CD8-positive, alpha-beta memory T cell (primary cell): ENCODE data around the gene NHLRC2. TPM values are rescaled to one million over a fixed set of nuclear protein-coding genes. Genes with fewer than 3 reads are reported as not detected.
"Not testable (repeated sequence)": the region's sequence is repeated elsewhere in the genome, so short reads cannot be mapped to it uniquely, and the experiment has no call there.

Source experiments
- CTCF ChIA-PET: fragments of 350-600 bp; sonication (Branson Sonifier 250); formaldehyde crosslinking; loops from one replicate; lab custom pipeline; 2021; ENCODE audit warnings: antibody characterized with exemption; lab: Charles Lee
- POLR2A ChIA-PET: fragments of 350-600 bp; sonication (Branson Sonifier 250); formaldehyde crosslinking; loops from one replicate; lab custom pipeline; 2021; ENCODE audit warnings: antibody characterized with exemption; lab: Charles Lee
- DNase-seq, 5 donors: peaks; one replicate each; pipeline versions ENCODE4 v3.0.0 to v3.0.0-alpha.2; 2020 to 2022; ENCODE audit warnings: mixed read lengths in 1 of 5
- H3K27ac ChIP-seq: one replicate; pipeline ENCODE4 v1.7.0; 2013; ENCODE audit warnings: low read depth, mild to moderate bottlenecking, low read length, moderate library complexity
- H3K27me3 ChIP-seq: 2 replicates; pipeline ENCODE4 v1.7.0; 2013; ENCODE audit warnings: low read length, mild to moderate bottlenecking; ENCODE audit not compliant: insufficient read depth, poor library complexity, severe bottlenecking
- H3K36me3 ChIP-seq: 2 replicates; pipeline ENCODE4 v1.7.0; 2013; ENCODE audit warnings: mild to moderate bottlenecking, low read length, moderate library complexity; ENCODE audit not compliant: insufficient read depth
- H3K4me1 ChIP-seq: 2 replicates; pipeline ENCODE4 v1.7.0; 2013; ENCODE audit warnings: mild to moderate bottlenecking, low read length, moderate library complexity; ENCODE audit not compliant: insufficient read depth
- H3K4me3 ChIP-seq: 2 replicates; pipeline ENCODE4 v1.7.0; 2013; ENCODE audit warnings: mild to moderate bottlenecking, low read length
- H3K9me3 ChIP-seq: 2 replicates; pipeline ENCODE4 v1.7.0; 2013; ENCODE audit warnings: mild to moderate bottlenecking, low read length
- H3K27ac Mint-ChIP-seq, 8 donors: one replicate each; pipeline ENCODE4 v1.8.0; 2020 to 2021; ENCODE audit warnings: mixed read lengths in 8 of 8, mild to moderate bottlenecking in 6 of 8, inconsistent platforms in 3 of 8, moderate library complexity in 3 of 8
- H3K27me3 Mint-ChIP-seq, 2 donors: one replicate each; pipeline ENCODE4 v1.8.0; 2020 to 2021; ENCODE audit warnings: mixed read lengths in 2 of 2, mild to moderate bottlenecking in 1 of 2, moderate library complexity in 1 of 2
- H3K36me3 Mint-ChIP-seq, 3 donors: one replicate each; pipeline ENCODE4 v1.8.0; 2020 to 2021; ENCODE audit warnings: mixed read lengths in 3 of 3, inconsistent platforms in 1 of 3, mild to moderate bottlenecking in 1 of 3
- H3K4me1 Mint-ChIP-seq, 3 donors: one replicate each; pipeline ENCODE4 v1.8.0; 2020 to 2021; ENCODE audit warnings: mixed read lengths in 3 of 3, inconsistent platforms in 1 of 3, mild to moderate bottlenecking in 1 of 3
- H3K4me3 Mint-ChIP-seq, 7 donors: one replicate each; pipeline ENCODE4 v1.8.0; 2020 to 2021; ENCODE audit warnings: mixed read lengths in 7 of 7, mild to moderate bottlenecking in 6 of 7, moderate library complexity in 4 of 7, inconsistent platforms in 2 of 7
- H3K9me3 Mint-ChIP-seq, 5 donors: one replicate each; pipeline ENCODE4 v1.8.0; 2020 to 2022; ENCODE audit warnings: mixed read lengths in 5 of 5, mild to moderate bottlenecking in 3 of 5, moderate library complexity in 2 of 5, inconsistent platforms in 1 of 5
- polyA plus RNA-seq: library from polyadenylated mRNA; unstranded; fragments of 300-500 nt; fragmentation: Illumina TruSeq; gene quantifications from one replicate; pipeline ENCODE4 v1.2.3, GENCODE V29; 2021
- total RNA-seq, 2 experiments: library from RNA; stranded (reverse); gene quantifications; one replicate each; pipeline ENCODE4 v1.2.3, GENCODE V29; 2021

NHLRC2 gene, protein sequence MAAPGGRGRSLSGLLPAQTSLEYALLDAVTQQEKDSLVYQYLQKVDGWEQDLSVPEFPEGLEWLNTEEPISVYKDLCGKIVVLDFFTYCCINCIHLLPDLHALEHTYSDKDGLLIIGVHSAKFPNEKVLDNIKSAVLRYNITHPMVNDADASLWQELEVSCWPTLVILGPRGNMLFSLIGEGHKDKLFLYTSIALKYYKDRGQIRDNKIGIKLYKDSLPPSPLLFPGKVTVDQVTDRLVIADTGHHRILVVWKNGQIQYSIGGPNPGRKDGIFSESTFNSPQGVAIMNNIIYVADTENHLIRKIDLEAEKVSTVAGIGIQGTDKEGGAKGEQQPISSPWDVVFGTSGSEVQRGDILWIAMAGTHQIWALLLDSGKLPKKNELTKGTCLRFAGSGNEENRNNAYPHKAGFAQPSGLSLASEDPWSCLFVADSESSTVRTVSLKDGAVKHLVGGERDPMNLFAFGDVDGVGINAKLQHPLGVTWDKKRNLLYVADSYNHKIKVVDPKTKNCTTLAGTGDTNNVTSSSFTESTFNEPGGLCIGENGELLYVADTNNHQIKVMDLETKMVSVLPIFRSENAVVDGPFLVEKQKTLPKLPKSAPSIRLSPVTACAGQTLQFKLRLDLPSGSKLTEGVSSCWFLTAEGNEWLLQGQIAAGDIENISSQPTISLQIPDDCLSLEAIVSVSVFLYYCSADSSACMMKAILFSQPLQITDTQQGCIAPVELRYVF
- total RNA-seq (10 to 100 TPM; 30.8 to 33.1 TPM), polyA plus RNA-seq (7.3 TPM)

DNA sequence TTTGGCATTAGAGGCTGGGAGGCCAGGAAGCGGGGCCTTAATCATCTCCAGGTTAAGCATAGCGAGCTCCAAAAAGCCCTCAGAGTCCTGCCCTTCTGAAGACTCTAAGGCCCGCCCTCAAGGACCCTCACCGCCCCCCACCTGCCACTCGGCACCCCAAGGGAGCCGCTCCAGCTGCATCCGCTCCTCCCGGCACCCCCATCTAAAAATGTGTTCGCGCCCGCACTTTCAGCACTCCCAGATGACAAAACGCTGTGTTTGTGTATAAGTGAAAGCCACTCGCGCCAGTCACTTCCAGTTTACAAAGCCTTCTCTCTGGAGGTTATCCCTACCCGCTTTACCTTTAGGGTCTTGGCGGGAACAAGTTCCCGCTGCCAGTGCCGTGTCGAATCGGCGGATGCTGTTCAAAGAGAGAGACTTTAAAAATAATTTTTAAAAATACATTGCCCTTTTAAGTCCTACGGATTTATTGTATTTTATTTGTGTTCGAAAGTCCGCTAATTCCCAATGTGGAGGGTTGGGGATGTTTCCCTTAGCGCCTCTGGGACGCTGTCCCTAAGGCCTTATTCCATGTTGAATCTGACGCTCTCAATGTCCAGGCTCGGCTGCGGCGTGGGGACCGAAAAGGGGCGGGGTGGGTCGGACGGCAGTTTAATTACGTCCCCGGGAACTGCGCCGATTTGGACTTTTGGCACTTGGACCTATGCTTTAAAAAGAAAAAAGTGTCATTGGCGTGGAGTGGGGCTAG lies at the start of gene NHLRC2, which contains the start of gene DCLRE1A:
Gene NHLRC2 (plus strand): TSS at position 649 of the 748 bp plus-strand sequence. CDS start 212 bp downstream, outside the sequence.
Gene DCLRE1A (minus strand): TSS at position 70 of the 748 bp plus-strand sequence. CDS start 900 bp downstream, outside the sequence.
- H3K4me1 ChIP-seq, result peaks cover 33% of the 10 kb centered on the region

DNA sequence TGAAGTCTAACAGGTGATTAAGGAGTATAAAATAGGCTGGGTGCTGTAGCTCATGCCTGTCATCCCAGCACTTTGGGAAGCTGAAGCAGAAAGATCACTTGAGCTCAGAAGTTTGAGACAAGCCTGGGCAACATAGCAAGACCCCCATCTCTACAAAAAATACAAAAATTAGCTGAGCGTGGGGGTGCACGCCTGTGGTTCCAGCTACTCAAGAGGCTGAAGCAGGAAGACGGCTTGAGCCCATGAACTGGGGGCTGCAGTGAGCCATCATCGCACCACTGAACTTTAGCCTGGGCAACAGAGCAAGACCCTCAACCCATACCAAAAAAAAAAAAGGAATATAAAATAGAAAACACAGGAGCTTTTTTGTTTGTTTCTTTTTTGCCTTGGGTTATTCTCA lies 48.0 kb upstream of the NHLRC2 start:
- DNase-seq, result no peak
- POLR2A ChIA-PET, result no interaction called here
- H3K27me3 Mint-ChIP-seq, result peaks cover 14 to 38% of the 10 kb centered on the region in 2 donors

More for the DNA sequence above, at the start of gene NHLRC2, which contains the start of gene DCLRE1A:
- CTCF ChIA-PET, result no interaction called here
- Histone ChIP-seq H3K4me3 (peak within 1 kb of the TSS; percentile 91), H3K27ac (peak within 1 kb of the TSS; percentile 88), H3K27me3 (no peaks in the 10 kb centered on the region), H3K9me3 (no peaks in the 10 kb centered on the region), H3K36me3 (no peaks in the 10 kb centered on the region)
- Mint-ChIP-seq H3K27ac (peak within 1 kb of the TSS; percentile 82 to 98 (median 96)), H3K36me3 (peaks cover under 1 to 21% (median 3%) of the 10 kb centered on the region in 3 donors), H3K4me3 (peak within 1 kb of the TSS; percentile 95 to 100 (median 98)), H3K27me3 (no peaks in the 10 kb centered on the region), H3K4me1 (peaks cover 56 to 83% (median 72%) of the 10 kb centered on the region in 3 donors), H3K9me3 (no peaks in the 10 kb centered on the region)
- POLR2A ChIA-PET, result no interaction called here
- peak; percentile 38 to 70 (median 49) for DNase-seq

DNA sequence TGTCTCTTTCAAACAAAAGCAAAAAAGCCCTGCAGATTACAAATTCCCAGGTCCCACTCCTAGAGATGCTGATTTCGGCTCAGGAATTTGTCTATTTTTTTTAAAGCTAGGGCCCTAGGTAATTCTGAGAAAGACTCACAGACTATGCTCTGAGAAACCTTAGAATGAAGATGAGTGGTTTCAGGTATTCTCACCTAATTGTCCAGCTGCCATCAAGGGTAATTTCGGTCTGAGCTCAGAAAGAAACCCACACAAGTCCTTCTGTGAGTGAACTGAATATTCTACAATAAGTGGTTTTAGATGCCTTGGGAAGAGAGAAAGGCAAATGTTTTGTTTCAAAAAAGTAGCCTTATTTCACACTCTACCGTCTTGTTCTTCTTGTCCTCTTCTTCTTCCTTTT lies 46.3 kb upstream of the NHLRC2 start:
- Mint-ChIP-seq H3K4me1 (no peaks in the 10 kb centered on the region), H3K27ac (peak overlapping the region in 1 of 8 donors; percentile 2), H3K4me3 (no peak overlapping the region), H3K36me3 (no peaks in the 10 kb centered on the region), H3K27me3 (peaks cover 14 to 38% of the 10 kb centered on the region in 2 donors), H3K9me3 (peaks cover 0 to 2% (median 0%) of the 10 kb centered on the region in 5 donors)
- H3K36me3 ChIP-seq, result no peaks in the 10 kb centered on the region
- CTCF ChIA-PET, result no interaction called here
- H3K27me3 ChIP-seq, result no peaks in the 10 kb centered on the region
- POLR2A ChIA-PET, result no interaction called here
- H3K4me1 ChIP-seq, result no peaks in the 10 kb centered on the region
- no peak overlapping the region for H3K4me3 ChIP-seq
- DNase-seq, result no peak
- H3K9me3 ChIP-seq, result no peaks in the 10 kb centered on the region
- H3K27ac ChIP-seq, result no peak overlapping the region

More for the DNA sequence above, 48.0 kb upstream of the NHLRC2 start:
- Histone ChIP-seq H3K27me3 (no peaks in the 10 kb centered on the region), H3K27ac (no peak overlapping the region), H3K4me3 (no peak overlapping the region), H3K4me1 (no peaks in the 10 kb centered on the region), H3K36me3 (no peaks in the 10 kb centered on the region), H3K9me3 (no peaks in the 10 kb centered on the region)
- peaks cover 0 to 2% (median 0%) of the 10 kb centered on the region in 5 donors for H3K9me3 Mint-ChIP-seq
- H3K27ac Mint-ChIP-seq, result no peak overlapping the region
- no peaks in the 10 kb centered on the region for H3K36me3 Mint-ChIP-seq
- CTCF ChIA-PET, result interaction anchor here (1.3 kb wide), 1 partner anchor 10 kb away, joined by 5 read pairs; no protein-coding TSS in a partner anchor
- H3K4me3 Mint-ChIP-seq, result no peak overlapping the region
- H3K4me1 Mint-ChIP-seq, result no peaks in the 10 kb centered on the region

DNA sequence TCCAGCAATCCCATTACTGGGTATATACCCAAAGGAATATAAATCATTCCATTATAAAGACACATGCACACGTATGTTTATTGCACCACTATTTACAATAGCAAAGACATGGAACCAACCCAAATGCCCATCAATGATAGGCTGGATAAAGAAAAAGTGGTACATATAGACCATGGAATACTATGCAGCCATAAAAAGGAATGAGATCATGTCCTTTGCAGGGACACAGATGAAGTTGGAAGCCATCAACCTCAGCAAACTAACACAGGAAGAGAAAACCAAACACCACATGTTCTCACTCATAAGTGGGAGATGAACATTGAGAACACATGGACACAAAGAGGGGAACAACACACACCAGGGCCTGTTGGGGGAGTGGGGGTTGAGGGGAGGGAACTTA lies 39.8 kb upstream of the NHLRC2 start:
- H3K27ac ChIP-seq, H3K36me3 Mint-ChIP-seq, H3K4me3 Mint-ChIP-seq, CTCF ChIA-PET, H3K36me3 ChIP-seq, POLR2A ChIA-PET, DNase-seq, H3K27me3 ChIP-seq, H3K4me1 ChIP-seq, H3K9me3 Mint-ChIP-seq, H3K4me3 ChIP-seq, H3K4me1 Mint-ChIP-seq, H3K9me3 ChIP-seq, H3K27ac Mint-ChIP-seq: not testable (repeated sequence)
- H3K27me3 Mint-ChIP-seq, result peaks cover 2 to 15% of the 10 kb centered on the region in 2 donors

DNA sequence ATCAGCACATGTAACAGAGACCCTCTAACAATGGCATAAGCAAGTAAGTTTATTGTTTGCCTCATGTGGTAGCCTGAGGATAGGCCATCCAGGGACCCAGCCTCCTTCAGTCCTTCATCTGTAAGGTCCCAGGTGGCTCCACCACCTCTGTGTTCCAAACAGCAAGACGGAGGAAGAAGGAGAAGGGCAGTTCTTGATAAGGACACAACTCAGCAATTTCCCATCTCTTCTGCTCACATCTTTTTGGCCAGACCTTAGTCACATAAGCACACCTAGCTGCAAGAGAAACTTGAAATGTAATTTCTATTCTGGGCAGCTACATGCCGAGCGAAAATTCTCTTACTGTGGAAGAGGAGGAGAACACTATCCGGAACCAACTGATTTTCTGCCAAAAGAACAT lies 34.5 kb upstream of the NHLRC2 start:
- no peaks in the 10 kb centered on the region for H3K36me3 ChIP-seq
- Mint-ChIP-seq H3K36me3 (no peaks in the 10 kb centered on the region), H3K4me1 (no peaks in the 10 kb centered on the region), H3K9me3 (no peaks in the 10 kb centered on the region), H3K27me3 (peaks cover 2 to 16% of the 10 kb centered on the region in 2 donors), H3K4me3 (no peak overlapping the region), H3K27ac (peak overlapping the region in 1 of 8 donors; percentile 85)
- ChIA-PET CTCF (no interaction called here), POLR2A (interaction anchor here (0.6 kb wide), 1 partner anchor 852 kb away, joined by 6 read pairs; no protein-coding TSS in a partner anchor)
- no peaks in the 10 kb centered on the region for H3K27me3 ChIP-seq
- no peak overlapping the region for H3K27ac ChIP-seq
- H3K4me1 ChIP-seq, result no peaks in the 10 kb centered on the region
- no peak overlapping the region for H3K4me3 ChIP-seq
- no peaks in the 10 kb centered on the region for H3K9me3 ChIP-seq
- no peak for DNase-seq

DNA sequence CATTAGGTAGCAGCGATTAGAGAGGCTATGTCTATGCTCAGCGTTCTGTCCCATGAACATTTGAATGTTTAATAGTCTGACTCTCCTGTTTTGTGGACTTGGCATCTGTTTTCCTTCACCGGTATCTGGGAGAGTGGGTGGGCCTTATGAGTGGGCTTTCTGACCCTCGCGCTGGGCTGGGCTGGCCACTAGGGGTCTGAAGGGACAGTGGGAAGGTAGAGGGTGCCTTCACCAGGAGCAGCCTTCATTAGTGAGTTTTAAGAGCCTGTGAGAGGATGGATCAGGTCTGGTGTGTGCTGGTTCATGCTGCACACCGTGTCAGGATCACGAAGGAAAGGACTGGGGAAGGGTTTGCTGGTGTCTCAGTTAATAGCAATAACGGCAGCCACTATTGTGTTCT lies 34.0 kb upstream of the NHLRC2 start:
- Histone ChIP-seq H3K9me3 (no peaks in the 10 kb centered on the region), H3K4me3 (no peak overlapping the region), H3K4me1 (no peaks in the 10 kb centered on the region), H3K27ac (no peak overlapping the region), H3K27me3 (no peaks in the 10 kb centered on the region), H3K36me3 (no peaks in the 10 kb centered on the region)
- Mint-ChIP-seq H3K36me3 (no peaks in the 10 kb centered on the region), H3K27me3 (peaks cover 2 to 16% of the 10 kb centered on the region in 2 donors), H3K4me1 (no peaks in the 10 kb centered on the region), H3K4me3 (no peak overlapping the region), H3K9me3 (no peaks in the 10 kb centered on the region), H3K27ac (peak overlapping the region in 1 of 8 donors; percentile 85)
- DNase-seq, result no peak
- ChIA-PET POLR2A (no interaction called here), CTCF (no interaction called here)

DNA sequence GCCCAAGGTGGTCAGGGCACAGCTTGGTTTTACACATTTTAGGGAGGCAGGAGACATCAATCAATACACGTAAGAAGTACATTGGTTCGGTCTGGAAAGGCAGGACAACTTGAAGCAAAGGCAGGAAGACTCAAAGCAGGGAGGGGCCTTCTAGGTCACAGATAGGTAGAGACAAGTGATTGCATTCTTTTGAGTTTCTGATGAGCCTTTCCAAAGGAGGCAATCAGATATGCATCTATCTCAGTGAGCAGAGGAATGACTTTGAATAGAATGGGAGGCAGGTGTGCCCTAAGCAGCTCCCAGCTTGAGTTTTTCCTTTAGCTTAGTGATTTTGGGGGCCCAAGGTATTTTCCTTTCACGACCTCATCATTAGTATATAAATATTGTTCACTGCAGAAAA lies 33.2 kb upstream of the NHLRC2 start:
- CTCF ChIA-PET, H3K36me3 Mint-ChIP-seq, H3K27ac ChIP-seq, H3K9me3 Mint-ChIP-seq, H3K4me1 Mint-ChIP-seq, H3K4me3 Mint-ChIP-seq, H3K27ac Mint-ChIP-seq, H3K9me3 ChIP-seq, H3K36me3 ChIP-seq, H3K27me3 ChIP-seq, H3K4me1 ChIP-seq, H3K4me3 ChIP-seq, POLR2A ChIA-PET, DNase-seq: not testable (repeated sequence)
- peaks cover 2 to 16% of the 10 kb centered on the region in 2 donors for H3K27me3 Mint-ChIP-seq
